Measurements from ENCODE around the gene TM9SF1.

DNA sequence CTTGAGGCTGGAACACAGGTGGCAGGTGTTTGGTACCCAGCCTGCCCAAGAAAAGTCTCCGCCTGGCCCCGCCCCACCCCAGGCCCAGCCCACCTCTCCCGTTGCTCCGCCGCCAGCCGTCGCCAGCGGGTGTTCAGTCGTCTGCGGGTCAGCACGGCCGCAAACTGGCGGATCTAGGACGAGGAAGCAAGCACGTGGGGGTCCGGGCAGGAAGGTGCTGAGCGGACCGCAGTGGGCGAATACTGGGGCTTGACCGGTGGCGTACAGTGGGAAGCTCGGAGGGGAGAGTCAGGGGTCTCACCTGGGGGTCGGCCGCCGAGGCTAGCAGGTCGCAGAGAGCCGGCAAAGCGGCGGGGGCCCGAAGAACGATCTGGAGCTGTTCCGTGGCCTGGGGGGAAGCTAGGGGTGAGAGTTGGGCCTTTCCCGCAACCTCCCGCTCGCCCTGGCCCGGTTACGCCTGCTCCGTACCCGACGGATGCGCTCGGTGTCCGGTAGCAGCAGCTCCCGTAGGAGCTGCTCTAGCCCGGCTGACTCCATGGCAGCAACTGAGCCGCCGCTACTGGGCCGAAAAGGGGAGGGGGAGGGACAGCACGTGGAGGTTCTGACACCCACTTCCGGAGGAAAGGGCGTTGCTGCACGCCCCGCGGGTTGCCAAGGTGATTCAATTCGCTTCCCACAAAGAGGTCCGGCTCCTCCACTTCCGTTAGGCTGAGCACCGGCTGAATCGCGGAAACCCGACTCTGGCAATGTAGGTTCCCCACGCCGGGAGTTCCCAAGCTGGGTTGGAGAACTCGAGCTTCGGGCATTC lies 6.8 kb downstream of the TM9SF1 start, which contains the start of gene IPO4:
- peak; percentile 38 for TF ChIP-seq POLR2A (IDR thresholded peaks at IDR 0.05; ENCODE audit: low read depth)
- TF ChIP-seq, protein P1, sequence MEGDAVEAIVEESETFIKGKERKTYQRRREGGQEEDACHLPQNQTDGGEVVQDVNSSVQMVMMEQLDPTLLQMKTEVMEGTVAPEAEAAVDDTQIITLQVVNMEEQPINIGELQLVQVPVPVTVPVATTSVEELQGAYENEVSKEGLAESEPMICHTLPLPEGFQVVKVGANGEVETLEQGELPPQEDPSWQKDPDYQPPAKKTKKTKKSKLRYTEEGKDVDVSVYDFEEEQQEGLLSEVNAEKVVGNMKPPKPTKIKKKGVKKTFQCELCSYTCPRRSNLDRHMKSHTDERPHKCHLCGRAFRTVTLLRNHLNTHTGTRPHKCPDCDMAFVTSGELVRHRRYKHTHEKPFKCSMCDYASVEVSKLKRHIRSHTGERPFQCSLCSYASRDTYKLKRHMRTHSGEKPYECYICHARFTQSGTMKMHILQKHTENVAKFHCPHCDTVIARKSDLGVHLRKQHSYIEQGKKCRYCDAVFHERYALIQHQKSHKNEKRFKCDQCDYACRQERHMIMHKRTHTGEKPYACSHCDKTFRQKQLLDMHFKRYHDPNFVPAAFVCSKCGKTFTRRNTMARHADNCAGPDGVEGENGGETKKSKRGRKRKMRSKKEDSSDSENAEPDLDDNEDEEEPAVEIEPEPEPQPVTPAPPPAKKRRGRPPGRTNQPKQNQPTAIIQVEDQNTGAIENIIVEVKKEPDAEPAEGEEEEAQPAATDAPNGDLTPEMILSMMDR (IDR thresholded peaks at IDR 0.05): peak in 1 of 3 experiments; percentile 28

Measured in esophagus muscularis mucosa (tissue), 3 donors.